GM23248 (cell line): Measurements from ENCODE around the gene CAMK1D. TPM values are rescaled to one million over a fixed set of nuclear protein-coding genes. Genes with fewer than 3 reads are reported as not detected.

Experiments
- DNase-seq: peaks from one replicate; pipeline ENCODE4 v3.0.0-alpha.2; 2015
- H2AFZ ChIP-seq: fragments of 200-600 bp; sonication (generic); 2 replicates; pipeline ENCODE4 v1.6.1; 2016; ENCODE audit warnings: antibody characterized with exemption
- H3F3A ChIP-seq: fragments of 200-600 bp; sonication (generic); 2 replicates; pipeline ENCODE4 v1.6.1; 2016; ENCODE audit warnings: mild to moderate bottlenecking, antibody characterized with exemption, mixed run types; ENCODE audit not compliant: insufficient read depth
- H3K27ac ChIP-seq: fragments of 200-600 bp; sonication (generic); 2 replicates; pipeline ENCODE4 v1.5.1; 2016; ENCODE audit warnings: mild to moderate bottlenecking
- H3K27me3 ChIP-seq: fragments of 200-600 bp; sonication (generic); replicated peaks from 2 replicates; pipeline ENCODE4 v1.6.1; 2016; ENCODE audit warnings: mild to moderate bottlenecking; ENCODE audit not compliant: insufficient read depth
- H3K36me3 ChIP-seq: fragments of 200-600 bp; sonication (generic); 2 replicates; pipeline ENCODE4 v1.6.1; 2016; ENCODE audit warnings: low read depth, mild to moderate bottlenecking
- H3K4me1 ChIP-seq: fragments of 200-600 bp; sonication (generic); 2 replicates; pipeline ENCODE4 v1.6.1; 2016; ENCODE audit warnings: mild to moderate bottlenecking; ENCODE audit not compliant: insufficient read depth
- H3K4me2 ChIP-seq: fragments of 200-600 bp; sonication (generic); one replicate; pipeline ENCODE4 v1.6.1; 2016; ENCODE audit warnings: mild to moderate bottlenecking; ENCODE audit not compliant: unreplicated experiment
- H3K4me3 ChIP-seq: fragments of 200-600 bp; sonication (generic); 2 replicates; pipeline ENCODE4 v1.5.1; 2016; ENCODE audit warnings: mild to moderate bottlenecking
- H3K79me2 ChIP-seq: fragments of 200-600 bp; sonication (generic); 2 replicates; pipeline ENCODE4 v1.6.1; 2016; ENCODE audit warnings: mild to moderate bottlenecking; ENCODE audit not compliant: insufficient read depth
- H3K9ac ChIP-seq: fragments of 200-600 bp; sonication (generic); 2 replicates; pipeline ENCODE4 v1.6.1; 2016; ENCODE audit warnings: mild to moderate bottlenecking
- H3K9me2 ChIP-seq: fragments of 200-600 bp; sonication (generic); 2 replicates; pipeline ENCODE4 v1.6.1; 2016; ENCODE audit warnings: mixed run types, mild to moderate bottlenecking, moderate library complexity; ENCODE audit not compliant: insufficient read depth
- H3K9me3 ChIP-seq: fragments of 200-600 bp; sonication (generic); one replicate; pipeline ENCODE4 v1.6.1; 2017; ENCODE audit warnings: low read depth
- H4K20me1 ChIP-seq: fragments of 200-600 bp; sonication (generic); 2 replicates; pipeline ENCODE4 v1.6.0; 2016; ENCODE audit not compliant: insufficient read depth
- EZH2 ChIP-seq: fragments of 200-600 bp; sonication (generic); IDR thresholded peaks from 2 replicates; pipeline ENCODE4 v1.6.1; 2018; ENCODE audit warnings: antibody characterized with exemption, mild to moderate bottlenecking; ENCODE audit not compliant: insufficient read depth, poor library complexity, severe bottlenecking
- EZH2phosphoT487 ChIP-seq: fragments of 200-600 bp; sonication (generic); IDR thresholded peaks from 2 replicates; pipeline ENCODE4 v1.6.1; 2018; ENCODE audit warnings: antibody characterized with exemption, moderate library complexity, mild to moderate bottlenecking, low read depth; ENCODE audit not compliant: insufficient read depth
- WGBS, 2 experiments: methylation state at CpG; one replicate each; pipeline ENCODE4 v1.1.6; 2015 to 2017; ENCODE audit warnings: low lambda C conversion rate in 2 of 2, low coverage in 1 of 2; ENCODE audit errors: missing lambda C conversion rate in 2 of 2; 5-methylcytosine and 5-hydroxymethylcytosine counted together
- in situ Hi-C: fragments of 300-500 bp; cut with MboI; formaldehyde crosslinking; loops from 2 replicates; pipeline ENCODE4 v1.15.0; 2020
- polyA plus RNA-seq: library from polyadenylated mRNA; unstranded; fragments of >200 nt; fragmentation: Nextera tagmentation; extraction: Ambion mirVana; gene quantifications from 2 replicates; pipeline ENCODE4 v1.2.1, GENCODE V29; 2016
- total RNA-seq: library from RNA; depleted of rRNA; stranded (reverse); fragments of >200 nt; shearing (Covaris generic); gene quantifications from 2 replicates; pipeline ENCODE4 v1.2.3, GENCODE V29; 2014

The CAMK1D gene
- total and polyA plus RNA-seq, 2 experiments from 2014 or later = 0.22 to 0.55 TPM

DNA sequence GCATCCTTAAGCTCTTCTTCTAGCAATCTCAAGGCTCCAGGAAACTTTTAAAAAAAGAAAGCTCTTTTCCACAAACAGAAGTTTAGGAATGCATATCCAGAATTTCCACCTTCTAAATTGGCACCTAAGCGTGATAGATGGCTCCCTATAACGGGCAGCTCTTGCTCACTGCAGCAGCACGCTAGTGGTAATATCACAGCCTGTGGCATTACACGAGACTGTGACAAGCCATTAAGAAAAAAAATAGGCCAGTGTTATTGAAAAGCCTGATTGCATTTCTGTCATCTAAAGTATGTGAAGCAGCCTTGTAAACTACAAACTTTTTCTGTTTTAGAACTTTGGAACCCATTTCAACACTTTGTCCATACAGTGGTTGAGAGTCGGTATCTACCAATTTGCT, 263.8 kb downstream of the CAMK1D start:
- Histone ChIP-seq H3K9me3 (no peaks in the 10 kb centered on the region), H2AFZ (no peak overlapping the region), H3K9ac (no peak overlapping the region), H3K4me1 (no peaks in the 10 kb centered on the region), H4K20me1 (no peaks in the 10 kb centered on the region), H3K79me2 (no peaks in the 10 kb centered on the region), H3K4me2 (no peak overlapping the region), H3K9me2 (no peaks in the 10 kb centered on the region), H3K36me3 (no peaks in the 10 kb centered on the region), H3K27ac (no peak overlapping the region), H3F3A (no peaks in the 10 kb centered on the region), H3K27me3 (no peaks in the 10 kb centered on the region), H3K4me3 (no peak overlapping the region)
- TF ChIP-seq EZH2phosphoT487 (no peak), EZH2 (no peak)
- in situ Hi-C loops = no loop called here
- WGBS, 2 experiments = 58 to 80% methylated on average over 5 of the region's 5 CpGs
- DNase-seq = no peak

- Histone ChIP-seq H4K20me1 (no peaks in the 10 kb centered on the region), H3F3A (no peaks in the 10 kb centered on the region), H3K9me3 (no peaks in the 10 kb centered on the region), H3K79me2 (no peaks in the 10 kb centered on the region), H3K27me3 (no peaks in the 10 kb centered on the region), H3K9me2 (no peaks in the 10 kb centered on the region), H3K9ac (no peak overlapping the region), H2AFZ (no peak overlapping the region), H3K36me3 (no peaks in the 10 kb centered on the region), H3K27ac (no peak overlapping the region), H3K4me3 (no peak overlapping the region), H3K4me1 (no peaks in the 10 kb centered on the region), H3K4me2 (no peak overlapping the region)
- 56 to 58% methylated on average over 9 of the region's 9 CpGs for WGBS, 2 experiments
- in situ Hi-C loops = no loop called here
- DNase-seq = no peak
- no peak for TF ChIP-seq EZH2phosphoT487
- no peak for TF ChIP-seq EZH2
These were observed 265.0 kb downstream of the CAMK1D start for GRCh38 chr10:12614177-12614995.

- no peak for DNase-seq
- no peak overlapping the region for H2AFZ ChIP-seq
- no peaks in the 10 kb centered on the region for H3K79me2 ChIP-seq
- no peak overlapping the region for H3K4me2 ChIP-seq
- TF ChIP-seq EZH2phosphoT487 (no peak), EZH2 (no peak)
- H3K36me3 ChIP-seq = no peaks in the 10 kb centered on the region
- no peak overlapping the region for H3K9ac ChIP-seq
- H3K27ac ChIP-seq = no peak overlapping the region
- no peaks in the 10 kb centered on the region for H3K9me2 ChIP-seq
- H4K20me1 ChIP-seq = no peaks in the 10 kb centered on the region
- H3K27me3 ChIP-seq = no peaks in the 10 kb centered on the region
- no peaks in the 10 kb centered on the region for H3K4me1 ChIP-seq
- in situ Hi-C loops = no loop called here
- WGBS, 2 experiments = 76 to 78% methylated on average over 17 of the region's 17 CpGs
- no peak overlapping the region for H3K4me3 ChIP-seq
- no peaks in the 10 kb centered on the region for H3K9me3 ChIP-seq
- H3F3A ChIP-seq = no peaks in the 10 kb centered on the region
These were observed 266.2 kb downstream of the CAMK1D start for GRCh38 chr10:12615296-12616220.

DNA sequence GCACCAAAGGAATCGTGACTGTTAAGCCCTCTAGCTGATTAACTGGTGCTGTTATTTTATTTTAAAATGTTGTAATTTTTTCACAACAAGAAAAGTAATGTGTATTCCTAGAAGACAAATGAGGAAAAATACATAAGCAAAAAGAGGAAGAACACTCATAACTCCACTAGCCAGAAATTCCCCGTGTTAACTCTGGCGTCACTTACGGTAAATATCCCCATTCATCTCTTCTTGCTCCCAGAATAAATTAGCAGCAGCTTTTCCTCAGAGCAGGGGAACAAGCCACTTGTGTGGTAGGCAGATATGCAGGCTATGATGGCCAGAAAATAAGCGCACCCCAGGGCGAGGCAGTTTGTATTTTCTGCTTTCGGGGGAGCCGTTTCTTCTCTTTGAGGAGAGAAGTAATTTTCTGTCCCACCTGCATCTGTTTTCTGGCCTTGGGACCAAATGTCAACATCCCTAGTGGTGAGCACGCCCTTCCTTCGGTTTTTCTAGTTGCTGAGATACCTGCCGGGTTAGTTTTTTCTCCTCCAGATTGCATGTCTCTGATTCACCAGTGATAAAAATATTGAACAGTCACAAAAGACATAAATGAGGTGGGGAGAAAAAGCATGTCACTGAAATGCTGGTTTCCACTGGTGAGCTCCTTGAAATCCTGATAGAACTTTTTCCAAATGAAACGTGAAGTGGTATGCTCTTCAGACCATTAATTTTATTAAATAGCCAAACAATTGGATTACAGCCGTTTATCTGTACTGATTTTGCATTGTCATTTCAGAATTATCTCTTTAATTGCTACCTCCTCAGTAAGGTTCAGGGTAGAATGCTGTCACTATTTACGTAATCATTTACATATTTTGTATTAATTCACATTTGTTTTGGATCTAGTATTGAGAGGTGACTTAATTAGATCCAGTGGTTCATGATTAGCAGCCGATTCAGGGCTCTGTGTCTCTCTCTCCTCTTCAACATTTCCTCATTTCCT, 268.1 kb downstream of the CAMK1D start:
- no peaks in the 10 kb centered on the region for H3F3A ChIP-seq
- no peak overlapping the region for H3K4me2 ChIP-seq
- WGBS, 2 experiments = 52 to 55% methylated on average over 15 of the region's 15 CpGs
- H3K27ac ChIP-seq = no peak overlapping the region
- no peaks in the 10 kb centered on the region for H3K27me3 ChIP-seq
- H2AFZ ChIP-seq = no peak overlapping the region
- H3K36me3 ChIP-seq = no peaks in the 10 kb centered on the region
- no peaks in the 10 kb centered on the region for H3K9me2 ChIP-seq
- in situ Hi-C loops = no loop called here
- H3K4me3 ChIP-seq = no peak overlapping the region
- DNase-seq = no peak
- H3K79me2 ChIP-seq = no peaks in the 10 kb centered on the region
- no peak for TF ChIP-seq EZH2
- no peak for TF ChIP-seq EZH2phosphoT487
- no peak overlapping the region for H3K9ac ChIP-seq
- no peaks in the 10 kb centered on the region for H4K20me1 ChIP-seq
- H3K9me3 ChIP-seq = no peaks in the 10 kb centered on the region
- H3K4me1 ChIP-seq = no peaks in the 10 kb centered on the region
